Ascending aorta (tissue), 2 donors: Measurements from ENCODE around the gene ASAP2. TPM values are rescaled to one million over a fixed set of nuclear protein-coding genes. Genes with fewer than 3 reads are reported as not detected.
A peak's percentile ranks its signal among the peaks of the same experiment; 100 is the strongest.

Experiments used
- DNase-seq, 2 donors: peaks; one replicate each; pipeline ENCODE4 v3.0.0-alpha.2; 2019; ENCODE audit warnings: low spot score in 2 of 2
- H3K27ac ChIP-seq, 2 donors: fragments of 200-600 bp; sonication (generic); one replicate each; pipeline ENCODE4 v1.5.1; 2016 to 2017; ENCODE audit warnings: mild to moderate bottlenecking in 1 of 2
- H3K27me3 ChIP-seq: fragments of 200-600 bp; sonication (generic); one replicate; pipeline ENCODE4 v1.5.1; 2017
- H3K36me3 ChIP-seq, 2 donors: fragments of 200-600 bp; sonication (generic); one replicate each; pipeline ENCODE4 v1.5.1; 2016
- H3K4me1 ChIP-seq, 2 donors: fragments of 200-600 bp; sonication (generic); one replicate each; pipeline ENCODE4 v1.5.1; 2016 to 2017; ENCODE audit warnings: mild to moderate bottlenecking in 1 of 2
- H3K4me3 ChIP-seq, 2 donors: fragments of 200-600 bp; sonication (generic); one replicate each; pipeline ENCODE4 v1.5.1; 2016 to 2017; ENCODE audit warnings: mild to moderate bottlenecking in 1 of 2
- H3K9me3 ChIP-seq, 2 donors: fragments of 200-600 bp; sonication (generic); one replicate each; pipeline ENCODE4 v1.5.1; 2016
- CTCF ChIP-seq, 3 experiments: fragments of 200-600 bp in 2 of 3; fragments of 450-650 bp in 1 of 3; sonication (generic) in 2 of 3; IDR thresholded peaks; one replicate each; pipeline ENCODE4 v1.5.1; 2016 to 2019; ENCODE audit warnings: antibody characterized with exemption in 3 of 3, mild to moderate bottlenecking in 1 of 3, moderate library complexity in 1 of 3
- intact Hi-C: fragments of 100-400 bp; cut with DNase I; formaldehyde crosslinking; loops from one replicate; pipeline ENCODE4 v1.15.1; 2023
- total RNA-seq: library from RNA; depleted of rRNA; stranded (reverse); fragments of >200 nt; gene quantifications from one replicate; pipeline ENCODE4 v1.1.0, GENCODE V29; 2016

ASAP2 gene
- total RNA-seq, 1 donor from 2014 or later: 56.9 TPM

DNA sequence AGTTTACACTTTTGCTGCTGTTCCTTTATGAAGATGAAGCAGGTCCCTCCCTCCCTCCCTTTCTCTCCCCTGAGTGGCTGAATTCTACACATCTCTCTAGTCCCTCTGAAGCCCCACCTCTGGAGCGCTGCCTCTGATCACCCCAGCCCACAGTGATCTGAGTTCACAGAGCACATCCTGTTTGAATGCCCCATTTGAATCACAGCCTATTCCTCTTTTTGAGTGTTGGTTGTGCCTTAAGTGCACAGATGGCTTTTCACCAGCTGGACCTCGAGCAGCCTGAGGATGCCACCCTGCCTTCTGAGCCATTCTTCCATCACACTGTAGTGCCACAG, 129.6 kb downstream of the ASAP2 start:
- intact Hi-C loops: loop anchor here (10.0 kb wide), 1 partner anchor 461 kb away; no protein-coding TSS in a partner anchor
- peak in 1 of 2 donors; percentile 22 for DNase-seq

GRCh38 chr2:9336576-9337314, 130.1 kb downstream of the ASAP2 start:
- peak in 1 of 2 donors; percentile 65 for DNase-seq
- Histone ChIP-seq H3K27me3 (no peaks in the 10 kb centered on the region), H3K36me3 (peaks cover 16 to 27% of the 10 kb centered on the region in 2 donors), H3K4me3 (no peak overlapping the region), H3K27ac (peak overlapping the region; percentile 5 to 17), H3K4me1 (peaks cover 0 to 7% of the 10 kb centered on the region in 2 donors), H3K9me3 (no peaks in the 10 kb centered on the region)
- TF ChIP-seq CTCF (IDR thresholded peaks at IDR 0.05): no peak
- intact Hi-C loops: loop anchor here (10.0 kb wide), 1 partner anchor 462 kb away; no protein-coding TSS in a partner anchor

More for the DNA sequence above, 129.6 kb downstream of the ASAP2 start:
- H3K4me3 ChIP-seq: no peak overlapping the region
- no peaks in the 10 kb centered on the region for H3K9me3 ChIP-seq
- no peaks in the 10 kb centered on the region for H3K27me3 ChIP-seq
- peaks cover 0 to 8% of the 10 kb centered on the region in 2 donors for H3K4me1 ChIP-seq
- H3K36me3 ChIP-seq: peaks cover 16 to 24% of the 10 kb centered on the region in 2 donors
- H3K27ac ChIP-seq: peak overlapping the region in 1 of 2 donors; percentile 17
- no peak for TF ChIP-seq CTCF (IDR thresholded peaks at IDR 0.05)

DNA sequence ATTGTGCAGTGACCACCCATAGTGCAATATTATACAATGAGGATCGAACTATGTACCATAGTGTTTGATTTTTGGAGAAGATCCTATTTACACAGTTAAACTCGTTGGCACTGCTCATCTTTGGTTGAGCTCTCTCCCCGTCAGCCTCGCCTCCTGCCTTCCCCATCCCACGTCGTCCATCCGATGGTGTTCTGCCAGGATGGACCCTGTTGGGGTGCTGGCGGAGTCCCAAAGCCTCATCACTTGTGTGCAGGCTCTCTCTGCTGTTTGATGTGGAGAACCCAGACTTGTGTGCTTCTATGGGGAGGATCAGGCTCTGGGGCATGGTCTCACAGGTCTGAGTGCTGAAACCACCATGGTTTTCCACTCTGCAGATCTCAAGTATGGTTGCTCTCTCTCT, 131.3 kb downstream of the ASAP2 start:
- TF ChIP-seq CTCF (IDR thresholded peaks at IDR 0.05): no peak
- Histone ChIP-seq H3K27ac (no peak overlapping the region), H3K4me3 (no peak overlapping the region), H3K27me3 (no peaks in the 10 kb centered on the region), H3K4me1 (peaks cover 0 to 7% of the 10 kb centered on the region in 2 donors), H3K9me3 (no peaks in the 10 kb centered on the region), H3K36me3 (peaks cover 16 to 37% of the 10 kb centered on the region in 2 donors)
- intact Hi-C loops: loop anchor here (10.0 kb wide), 1 partner anchor 463 kb away; no protein-coding TSS in a partner anchor
- DNase-seq: no peak

- no peaks in the 10 kb centered on the region for H3K9me3 ChIP-seq
- peak in 1 of 2 donors; percentile 7 for DNase-seq
- peaks cover 0 to 4% of the 10 kb centered on the region in 2 donors for H3K4me1 ChIP-seq
- no peak overlapping the region for H3K4me3 ChIP-seq
- H3K27ac ChIP-seq: no peak overlapping the region
- H3K27me3 ChIP-seq: no peaks in the 10 kb centered on the region
- TF ChIP-seq CTCF (IDR thresholded peaks at IDR 0.05): no peak
- intact Hi-C loops: no loop called here
- H3K36me3 ChIP-seq: peaks cover 21 to 50% of the 10 kb centered on the region in 2 donors
These were observed 134.8 kb downstream of the ASAP2 start for GRCh38 chr2:9341337-9341887.

DNA sequence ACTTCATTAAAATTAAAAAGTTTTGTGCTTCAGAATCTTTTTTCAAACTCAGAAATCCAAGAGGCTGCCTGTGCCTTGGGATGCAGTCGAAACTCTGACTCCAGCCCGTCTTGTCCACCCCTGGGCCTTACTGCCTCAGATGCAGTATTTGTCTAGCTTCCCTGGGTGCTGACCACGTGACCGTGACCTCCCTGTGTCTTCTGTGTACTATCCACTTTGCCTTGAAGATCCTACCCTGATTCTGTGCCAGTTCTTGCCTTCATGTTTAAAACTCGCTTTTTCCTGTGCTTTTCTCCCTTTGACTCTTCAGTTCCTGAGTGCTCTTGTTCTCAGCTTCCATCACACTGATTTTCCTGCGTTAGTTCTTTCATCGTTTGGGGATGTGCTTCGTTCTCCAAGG, 136.0 kb downstream of the ASAP2 start:
- no peak for TF ChIP-seq CTCF (IDR thresholded peaks at IDR 0.05)
- DNase-seq: no peak
- intact Hi-C loops: no loop called here
- Histone ChIP-seq H3K27me3 (no peaks in the 10 kb centered on the region), H3K4me3 (no peak overlapping the region), H3K36me3 (peaks cover 21 to 53% of the 10 kb centered on the region in 2 donors), H3K9me3 (no peaks in the 10 kb centered on the region), H3K27ac (no peak overlapping the region), H3K4me1 (peaks cover 0 to 8% of the 10 kb centered on the region in 2 donors)
